ENCODE data around the gene HEATR5B.

HEATR5B gene

DNA sequence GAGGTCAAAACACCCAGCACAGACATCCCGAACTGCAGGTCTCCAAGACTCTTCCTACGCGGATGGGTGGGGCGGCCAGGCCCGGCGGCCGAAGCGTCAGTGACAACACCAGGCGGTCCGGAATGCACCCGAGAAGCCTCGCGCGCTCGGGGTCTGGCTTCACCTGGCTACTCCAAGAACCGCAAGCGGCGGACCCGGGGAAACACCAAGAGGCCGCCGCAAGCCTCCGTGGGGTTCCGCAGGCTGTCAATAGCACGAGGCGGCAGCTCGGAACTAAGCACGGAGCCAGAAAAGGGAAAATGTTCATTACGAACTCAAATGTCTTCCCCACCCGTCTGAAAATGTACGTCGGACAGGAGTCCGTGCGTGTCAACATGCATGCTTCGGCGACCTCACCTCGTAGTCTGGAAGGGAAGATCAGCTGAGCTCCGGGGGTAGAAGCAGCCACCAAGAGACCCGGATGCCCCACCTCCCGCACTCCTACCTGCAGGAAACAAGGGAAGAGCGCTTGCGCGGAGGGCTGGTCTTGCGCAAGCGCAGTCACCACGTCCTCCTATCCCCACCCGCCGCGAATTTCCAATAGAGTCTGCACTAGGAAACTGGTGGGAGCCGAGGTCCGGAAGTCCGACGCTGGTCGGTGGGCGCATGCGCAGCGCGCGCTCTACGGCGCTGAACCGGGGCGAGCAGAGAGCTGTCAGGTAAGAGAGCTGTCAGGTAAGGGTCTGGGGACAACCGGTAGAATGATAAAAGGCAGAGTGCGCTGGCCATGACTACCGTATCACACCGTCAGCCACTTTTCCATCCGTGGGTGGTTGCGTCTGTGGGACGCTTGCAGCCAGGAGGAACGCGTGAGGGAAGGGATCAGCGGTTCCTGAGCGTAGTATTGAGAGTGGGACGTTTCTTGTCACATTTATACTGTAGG is at the start of gene HEATR5B, which contains the start of gene GPATCH11:
Gene HEATR5B, minus strand, starts transcription at position 500 of the 922 bp plus-strand sequence. CDS start 958 bp downstream, outside the sequence.
Gene GPATCH11, plus strand, starts transcription at position 646 of the 922 bp plus-strand sequence. CDS start 3,864 bp downstream, outside the sequence.
- peak; percentile 96 for DNase-seq

DNA sequence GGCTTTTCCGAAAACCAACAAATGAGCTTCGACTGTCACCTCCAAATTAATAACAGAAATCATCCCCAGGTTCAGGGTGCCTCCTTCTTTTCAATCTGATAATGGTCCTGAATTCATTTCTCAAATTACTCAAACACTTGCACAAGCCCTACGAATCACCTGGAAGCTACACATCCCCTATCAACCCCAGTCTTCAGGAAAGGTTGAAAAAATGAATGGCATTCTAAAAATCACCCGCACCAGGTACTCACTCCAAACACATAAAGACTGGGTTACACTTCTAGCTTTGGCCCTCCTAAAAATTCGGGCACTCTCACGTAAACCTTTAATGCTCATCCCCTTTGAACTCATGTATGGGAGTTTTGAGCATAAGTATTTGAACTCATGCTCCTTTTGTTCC is 48.7 kb upstream of the HEATR5B start:
- DNase-seq = no peak

DNA sequence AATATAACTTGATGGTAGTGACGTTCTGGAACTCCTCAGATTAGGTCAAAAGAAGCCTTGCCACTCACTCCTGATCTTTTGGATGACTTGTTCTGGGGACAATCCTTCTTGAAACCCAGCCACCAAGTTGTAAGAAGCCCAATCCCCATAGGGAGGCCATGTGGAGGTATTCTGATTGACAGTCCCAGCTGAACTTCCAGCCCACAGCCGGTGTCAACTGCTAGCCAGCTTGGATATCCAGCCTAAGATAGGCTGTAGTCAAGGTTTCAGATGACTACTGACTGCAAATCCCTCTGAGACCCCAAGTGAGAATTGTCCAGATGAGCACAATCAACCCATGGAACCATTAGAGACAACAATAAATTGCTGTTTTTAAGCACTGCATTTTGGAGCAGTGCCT is 41.2 kb upstream of the HEATR5B start:
- no peak for DNase-seq

DNA sequence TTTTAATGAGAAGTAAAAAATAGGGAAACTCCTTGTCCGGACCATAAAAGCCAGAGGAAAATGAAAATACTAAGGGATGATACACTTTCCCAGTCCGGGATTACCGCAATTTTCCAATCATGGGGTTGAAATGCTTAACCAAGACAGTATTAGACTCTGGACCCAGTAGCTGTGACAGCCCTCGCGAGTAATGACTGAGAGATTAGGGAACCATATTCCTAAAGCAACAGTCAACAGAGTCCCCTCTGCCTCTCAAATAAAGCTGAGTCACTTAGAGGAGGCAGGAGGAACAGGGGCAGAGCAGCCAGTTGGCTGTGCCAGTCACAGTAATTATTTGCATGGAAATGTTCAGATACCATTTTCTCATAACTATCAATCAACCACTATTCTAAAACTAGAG is 35.0 kb upstream of the HEATR5B start:
- DNase-seq = no peak

DNA sequence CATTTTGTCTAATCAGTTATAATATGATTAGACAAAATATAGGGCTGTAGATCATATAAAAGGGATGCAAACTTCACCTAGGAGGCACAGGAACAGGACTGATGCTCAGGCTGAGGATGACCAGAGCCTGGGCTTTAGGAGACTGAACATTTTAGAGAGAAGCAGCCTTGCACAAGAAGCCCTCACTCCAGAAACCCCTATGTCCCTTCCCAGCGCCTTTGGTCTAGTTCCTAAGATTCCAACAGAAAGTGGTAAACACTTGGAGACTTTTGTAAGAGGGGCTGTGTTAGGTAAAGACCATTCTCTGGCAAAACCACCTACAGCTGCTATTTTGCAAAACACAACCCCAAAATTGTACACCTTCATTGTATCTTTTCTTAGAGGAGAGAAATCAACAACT is 33.4 kb upstream of the HEATR5B start:
- DNase-seq = no peak

DNA sequence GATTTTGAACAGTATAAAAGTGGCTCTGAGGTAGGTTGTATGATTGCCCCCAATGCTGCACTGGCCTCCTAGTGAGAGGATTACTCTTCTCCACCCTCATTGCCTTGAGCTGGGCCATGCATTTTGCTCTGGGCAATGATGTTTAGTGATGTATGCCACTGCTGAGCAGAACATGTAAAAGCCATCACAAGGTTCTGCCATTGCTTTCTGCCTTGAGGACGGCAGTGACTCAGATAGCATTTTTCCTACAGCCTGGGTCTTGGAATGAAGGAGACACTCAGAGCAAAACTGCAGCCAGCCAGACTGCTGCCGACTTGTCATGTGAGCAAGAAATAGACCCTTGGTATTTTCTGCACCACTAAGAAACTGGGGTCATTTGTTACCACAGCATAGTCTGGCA is 27.8 kb upstream of the HEATR5B start:
- no peak for DNase-seq

DNA sequence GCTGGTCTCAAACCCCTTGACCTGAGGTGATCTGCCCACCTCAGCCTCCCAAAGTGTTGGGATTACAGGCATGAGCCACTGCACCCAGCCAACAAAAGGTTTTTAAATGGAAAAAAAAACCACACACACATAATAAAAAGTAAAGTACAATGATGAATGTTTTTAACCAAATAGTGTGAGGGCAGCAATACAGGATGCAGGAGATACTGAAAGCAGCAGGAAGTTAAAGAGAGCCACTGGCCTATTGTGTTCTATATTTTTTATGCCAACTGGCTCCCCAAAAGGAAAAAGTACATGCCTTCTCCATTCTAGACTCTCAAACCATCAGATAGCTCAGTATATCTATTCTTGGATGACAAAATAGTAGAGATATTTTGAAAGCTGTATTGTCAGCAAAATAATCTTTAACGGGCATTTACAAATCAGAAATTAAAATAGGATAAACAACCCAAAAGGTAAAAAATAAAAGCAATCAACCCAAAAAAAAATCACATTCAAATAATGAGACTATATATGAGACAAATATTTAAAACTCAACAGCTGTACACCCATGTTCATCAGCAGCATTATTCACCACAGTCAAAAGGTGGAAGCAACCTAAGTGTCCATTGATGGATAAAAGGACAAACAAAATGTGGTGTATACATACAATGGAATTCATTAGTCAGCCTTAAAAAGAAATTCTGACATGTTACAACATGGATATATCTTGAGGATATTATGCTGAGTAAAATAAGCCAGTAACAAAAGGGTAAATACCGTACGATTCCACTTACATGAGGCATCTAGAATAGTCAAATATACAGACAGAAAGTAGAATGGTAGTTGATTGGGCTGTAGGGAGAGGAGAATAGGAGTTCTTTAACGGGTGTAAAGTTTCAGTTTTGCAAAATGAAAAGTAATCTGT is 26.4 kb upstream of the HEATR5B start:
- no peak for DNase-seq

DNA sequence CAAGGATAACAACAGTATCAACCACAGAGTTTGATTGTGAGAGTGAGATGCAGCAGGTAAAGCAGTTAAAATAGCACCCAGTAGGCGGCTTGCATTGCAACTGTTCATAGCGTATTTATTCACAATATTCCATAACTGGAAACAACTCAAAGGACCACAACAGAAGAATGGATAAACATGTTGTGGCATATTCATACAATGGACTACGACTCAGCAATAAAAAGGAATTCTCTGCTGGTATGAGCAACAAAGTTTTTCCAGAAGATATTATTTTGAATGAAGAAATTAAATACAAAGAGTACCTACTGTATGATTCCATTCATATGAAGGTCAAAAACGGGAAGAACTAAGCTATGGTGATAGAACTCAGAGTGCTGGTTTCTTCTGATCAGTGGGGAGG is 25.4 kb upstream of the HEATR5B start:
- DNase-seq = no peak

DNA sequence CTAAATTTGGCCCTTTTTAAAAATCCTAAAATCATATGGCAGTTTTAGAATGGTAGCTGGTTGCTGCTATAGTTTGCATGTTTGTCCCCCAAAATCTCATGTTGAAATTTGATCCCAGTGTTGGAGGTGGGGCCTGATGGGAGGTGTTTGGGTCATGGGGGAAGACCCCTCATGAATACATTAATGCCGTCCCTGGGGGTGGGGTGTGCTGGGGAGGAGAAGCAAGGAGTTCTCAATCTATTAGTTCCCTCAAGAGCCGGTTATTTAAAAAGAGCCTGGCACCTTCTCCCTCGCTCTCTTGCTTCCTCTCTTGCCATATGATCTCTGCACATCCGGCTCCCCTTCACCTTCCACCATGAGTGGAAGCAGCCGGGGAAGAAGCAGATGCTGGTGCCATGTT is 21.0 kb upstream of the HEATR5B start:
- no peak for DNase-seq

DNA sequence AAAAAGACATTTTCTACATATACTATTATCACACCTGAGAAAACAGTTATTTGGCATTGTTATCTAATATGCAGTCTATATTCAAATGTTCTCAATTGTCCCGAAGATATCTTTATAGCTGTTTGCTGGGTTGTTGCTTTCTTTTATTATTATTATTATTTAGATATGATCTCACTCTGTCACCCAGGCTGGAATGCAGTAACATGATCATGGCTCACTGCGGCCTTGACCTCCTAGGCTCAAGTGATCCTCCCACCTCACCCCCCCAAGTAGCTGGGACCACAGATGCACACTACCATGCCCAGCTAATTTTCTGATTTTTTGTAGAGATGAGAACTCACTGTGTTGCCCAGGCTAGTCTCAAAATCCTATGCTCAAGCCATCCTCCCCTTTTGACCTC is 20.0 kb upstream of the HEATR5B start:
- no peak for DNase-seq

DNA sequence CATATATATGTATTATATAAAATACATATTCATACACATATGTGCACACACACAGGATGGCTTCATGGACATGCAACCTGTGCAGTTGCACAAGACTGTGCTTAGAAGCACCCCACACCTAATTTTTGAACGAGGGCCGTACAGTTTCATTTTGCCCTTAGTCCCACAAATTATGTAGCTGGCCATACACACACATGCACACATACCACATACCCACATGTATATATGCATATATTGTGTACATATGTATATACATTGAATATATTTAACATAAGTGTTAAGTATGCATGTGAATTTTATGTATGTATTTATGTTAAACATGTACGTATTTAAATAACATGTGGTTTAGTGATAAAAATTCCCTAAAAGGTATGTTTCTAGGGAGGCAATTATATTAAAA is 18.4 kb upstream of the HEATR5B start:
- no peak for DNase-seq

DNA sequence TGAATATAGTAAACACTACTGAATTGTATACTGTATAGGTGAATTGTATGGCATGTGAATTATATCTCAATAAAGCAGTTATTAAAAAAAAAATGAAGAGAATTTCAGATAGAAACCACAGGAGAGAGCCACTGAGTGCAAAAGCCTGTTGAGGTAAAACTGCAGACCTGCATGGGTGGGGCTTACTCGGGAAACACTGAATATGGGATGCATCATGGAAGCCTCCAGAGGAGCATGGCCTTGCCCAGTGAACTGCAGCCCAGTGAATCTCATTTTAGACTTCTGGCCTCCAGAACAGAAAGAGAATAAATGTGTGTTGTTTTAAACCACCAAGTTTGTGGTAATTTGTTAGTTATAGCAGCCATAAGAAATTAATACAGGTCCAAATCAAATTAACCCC is 15.9 kb upstream of the HEATR5B start:
- no peak for DNase-seq

DNA sequence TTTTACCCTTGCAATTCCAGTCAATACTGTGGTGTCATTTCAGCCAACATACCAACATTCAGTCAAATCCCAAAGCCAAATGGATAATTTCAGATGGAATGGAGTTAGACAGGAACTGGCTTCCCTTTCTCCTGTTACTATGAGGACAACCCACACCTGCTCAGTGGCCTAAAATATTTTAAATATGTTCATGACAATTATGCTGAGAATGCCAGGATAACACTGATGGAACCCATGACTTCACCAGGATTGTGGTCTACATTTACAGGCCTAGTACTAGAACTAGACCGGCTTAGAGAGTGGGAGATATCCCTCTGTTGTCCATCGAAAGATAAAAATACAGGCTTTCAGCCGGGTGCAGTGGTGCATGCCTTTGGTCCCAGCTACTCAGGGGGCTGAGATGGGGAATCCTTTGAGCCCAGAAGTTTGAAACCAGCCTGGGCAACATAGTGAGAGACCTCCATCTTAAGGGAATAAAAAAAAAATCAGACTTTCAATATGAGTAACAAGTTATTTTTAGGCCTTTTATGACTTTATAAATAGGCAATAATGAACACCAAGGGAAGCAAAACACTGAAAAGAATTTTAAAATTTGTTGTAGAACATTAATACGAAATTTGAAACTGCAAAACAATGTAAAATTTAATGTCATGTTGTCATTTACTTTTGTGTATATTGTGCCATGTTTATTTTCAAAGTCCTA is 14.4 kb upstream of the HEATR5B start:
- DNase-seq = no peak

DNA sequence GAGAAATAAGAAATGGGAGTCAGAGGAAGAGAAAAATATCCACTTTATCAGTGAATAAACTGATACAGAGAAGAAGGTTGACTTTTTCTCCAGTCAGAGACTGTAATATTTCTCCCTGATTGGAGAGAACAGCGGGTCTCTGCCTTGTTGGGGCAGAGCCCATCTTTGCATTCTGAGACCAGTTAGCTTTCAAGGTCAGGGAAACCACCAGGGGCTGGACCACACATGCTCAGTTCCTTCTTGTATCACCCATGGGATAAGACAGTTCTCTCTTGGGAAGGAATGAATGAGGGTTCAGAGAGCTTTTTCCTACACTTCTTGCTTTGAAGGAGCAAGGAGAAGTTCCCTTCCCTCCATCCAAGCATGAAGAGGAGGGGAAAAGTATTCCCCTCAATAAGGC is 12.4 kb upstream of the HEATR5B start:
- DNase-seq = no peak

DNA sequence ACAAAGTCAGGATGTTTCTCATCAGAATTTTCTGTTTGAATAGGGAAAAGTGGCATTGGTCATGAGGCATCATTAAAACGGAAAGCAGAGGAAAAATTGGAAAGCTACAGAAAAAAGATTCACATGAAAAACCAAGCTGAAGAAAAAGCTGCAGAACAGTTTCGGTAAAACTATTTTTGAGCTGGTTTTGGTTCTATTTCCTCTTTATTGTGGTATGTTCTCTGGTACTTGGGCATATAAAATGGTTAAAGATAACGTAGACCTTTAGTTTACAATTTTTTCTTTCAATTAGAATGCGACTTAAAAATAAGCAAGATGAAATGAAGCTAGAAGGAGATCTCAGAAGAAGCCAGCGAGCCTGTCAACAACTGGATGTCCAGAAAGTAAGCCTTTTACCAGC is 7.7 kb upstream of the HEATR5B start:
- no peak for DNase-seq

DNA sequence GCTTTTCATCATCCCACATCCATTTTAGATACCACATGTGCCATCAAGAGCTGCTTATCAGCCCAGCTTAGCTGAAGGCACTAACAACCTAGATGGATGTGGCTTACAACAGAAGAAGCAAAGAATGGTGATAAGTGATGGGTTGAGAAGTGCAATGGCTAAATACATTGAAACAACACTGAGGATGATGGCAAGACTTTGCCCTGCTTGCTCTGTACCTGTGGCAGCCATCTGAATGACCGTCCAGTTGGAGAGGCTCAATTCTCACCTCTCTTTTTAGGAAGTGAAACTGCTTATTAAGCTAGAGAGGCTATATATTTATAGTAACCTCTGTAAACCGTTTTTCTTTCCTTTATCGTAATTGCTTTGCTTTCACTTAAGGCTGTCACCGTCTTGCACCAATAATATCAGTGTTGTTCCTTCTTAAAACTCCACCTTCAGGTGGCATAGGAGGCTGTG is 5.9 kb upstream of the HEATR5B start:
- DNase-seq = no peak

DNA sequence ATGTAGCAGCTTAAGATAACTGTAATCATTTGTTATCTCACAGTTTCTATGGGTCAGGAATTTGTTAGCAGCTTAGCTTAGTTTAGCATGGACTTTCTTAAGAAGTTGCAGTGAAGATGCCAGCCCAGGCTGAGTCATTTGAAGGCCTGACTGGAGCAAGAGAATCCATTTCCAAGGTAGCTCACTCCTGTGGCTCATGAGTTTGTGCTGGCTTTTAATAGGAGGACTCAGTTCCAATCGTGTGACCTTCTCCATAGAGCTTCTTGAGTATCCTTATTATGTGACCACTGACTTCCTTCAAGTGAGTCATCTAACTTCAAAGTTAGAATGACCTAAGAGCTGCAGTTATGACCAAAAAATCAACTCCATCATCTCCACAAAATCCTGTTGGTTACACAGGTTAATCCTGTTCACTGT is 1.6 kb upstream of the HEATR5B start:
- peak; percentile 48 for DNase-seq

DNA sequence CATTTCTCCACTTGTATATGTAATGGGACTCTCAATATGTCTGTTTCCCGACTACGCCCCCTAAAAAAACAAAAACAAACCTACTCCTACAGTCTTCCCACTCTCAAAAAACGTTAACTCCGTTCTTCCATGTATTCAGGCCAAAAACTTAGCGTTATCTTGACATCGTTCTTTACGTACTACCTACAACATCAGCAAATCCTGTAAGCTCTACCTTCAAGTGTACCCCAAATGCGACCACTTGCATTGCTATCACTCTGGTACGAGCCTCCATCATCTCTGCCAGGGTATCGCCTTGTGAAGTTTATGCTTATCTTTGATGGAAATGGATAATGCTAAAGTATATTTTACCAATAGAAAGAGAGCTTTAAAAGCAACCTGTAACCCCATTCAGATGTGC is 625 bp upstream of the HEATR5B start:
- no peak for DNase-seq

DNA sequence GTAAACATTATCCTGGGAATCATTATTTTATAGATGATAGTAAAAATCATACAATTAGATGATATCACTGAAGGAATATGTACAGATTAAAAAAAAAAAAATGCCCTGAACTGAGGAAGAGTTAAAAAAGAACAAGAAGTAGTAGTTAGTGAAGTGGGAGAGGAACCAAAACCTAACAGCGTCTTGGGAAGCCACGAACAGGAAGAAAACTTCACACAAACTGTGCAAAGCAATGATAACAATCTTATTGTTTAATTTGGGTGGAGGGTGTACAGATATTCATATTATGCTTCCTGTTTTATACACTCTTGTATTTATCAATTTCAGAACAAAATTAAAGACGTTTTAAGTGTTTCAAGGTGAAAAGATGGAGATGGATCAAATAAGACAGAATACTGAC is 3.5 kb downstream of the HEATR5B start:
- no peak for DNase-seq

DNA sequence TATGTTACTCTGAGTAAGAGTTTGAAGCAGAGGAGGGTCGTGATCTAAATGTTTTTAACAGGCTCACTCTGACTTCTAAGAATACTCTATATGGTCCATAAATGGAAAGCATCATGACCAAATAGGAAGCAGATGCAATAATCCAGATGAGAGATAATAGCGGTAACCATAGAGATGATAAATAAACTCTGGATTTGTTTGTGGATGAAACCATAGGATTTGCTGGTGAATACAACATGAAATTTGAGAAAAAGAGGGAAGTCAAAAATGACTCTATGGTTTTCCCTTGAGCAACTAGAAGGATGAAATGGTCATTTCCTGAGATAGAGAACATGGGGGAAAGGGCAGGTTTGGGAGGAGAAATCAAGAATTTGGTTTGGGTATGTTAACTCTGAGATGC is 3.9 kb downstream of the HEATR5B start:
- no peak for DNase-seq

DNA sequence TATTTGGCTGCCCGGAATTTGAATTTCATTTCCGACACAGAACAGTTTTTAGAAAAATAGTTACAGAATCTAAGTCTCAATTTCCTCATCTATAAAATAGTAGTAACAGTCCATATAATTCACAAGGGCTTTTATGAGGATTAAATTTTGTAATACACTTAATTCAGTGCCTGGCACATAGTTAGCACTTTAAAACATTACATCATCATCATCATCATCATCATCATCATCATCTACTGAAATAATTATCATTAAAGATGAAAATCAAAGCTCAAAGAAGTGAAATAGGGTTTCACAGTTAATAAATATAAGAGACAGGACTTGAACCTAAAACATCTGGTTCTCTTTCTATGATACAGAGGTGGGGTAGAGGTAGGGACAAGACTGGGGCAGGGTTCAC is 13.2 kb downstream of the HEATR5B start:
- no peak for DNase-seq

DNA sequence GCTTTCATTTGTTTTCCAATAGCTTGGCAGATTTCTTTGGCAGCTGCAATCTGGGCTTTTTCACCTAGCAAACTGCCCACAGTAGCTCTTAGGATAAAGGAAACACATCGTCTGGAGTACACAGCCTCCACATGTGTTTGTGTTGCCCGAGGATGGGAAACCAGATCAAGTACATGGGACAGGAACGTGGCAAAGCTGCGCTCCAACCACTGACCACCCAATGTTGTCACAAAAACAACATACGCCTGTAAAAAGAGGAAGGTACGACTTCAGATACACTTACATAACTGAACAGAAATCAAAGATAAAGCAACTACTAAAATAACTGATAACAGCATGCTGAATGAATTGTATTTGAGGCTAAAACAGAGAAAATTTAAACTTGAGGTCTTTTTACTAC is 15.5 kb downstream of the HEATR5B start:
- no peak for DNase-seq

DNA sequence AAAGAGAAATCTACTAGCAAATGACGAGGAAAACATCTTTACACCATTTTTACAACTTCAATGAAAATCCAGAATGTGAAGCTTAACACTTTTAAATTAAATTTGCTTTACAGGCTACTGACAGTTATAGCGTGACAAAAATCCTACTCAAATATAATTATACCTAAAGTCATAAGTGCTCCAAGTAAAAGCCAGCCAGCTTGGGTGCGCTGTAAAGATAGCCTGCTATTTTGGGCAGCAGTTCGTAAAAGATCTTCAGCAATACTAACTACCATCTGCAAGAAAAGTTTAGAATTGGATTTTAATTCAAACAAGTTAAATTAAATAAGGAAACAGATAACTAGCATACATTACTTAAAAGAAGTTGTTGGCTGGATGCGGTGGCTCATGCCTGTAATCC is 22.4 kb downstream of the HEATR5B start:
- no peak for DNase-seq
